VCaP (cell line): ENCODE results near the gene MS4A18.

Source experiments
- H3K27ac ChIP-seq: fragments of 450-650 bp; 2 replicates; pipeline ENCODE4 v1.5.1; 2017
- CTCF ChIP-seq: fragments of 450-650 bp; conservative IDR thresholded peaks from 2 replicates; pipeline ENCODE4 v1.5.1; 2017; ENCODE audit warnings: mild to moderate bottlenecking, moderate library complexity

MS4A18 gene

DNA sequence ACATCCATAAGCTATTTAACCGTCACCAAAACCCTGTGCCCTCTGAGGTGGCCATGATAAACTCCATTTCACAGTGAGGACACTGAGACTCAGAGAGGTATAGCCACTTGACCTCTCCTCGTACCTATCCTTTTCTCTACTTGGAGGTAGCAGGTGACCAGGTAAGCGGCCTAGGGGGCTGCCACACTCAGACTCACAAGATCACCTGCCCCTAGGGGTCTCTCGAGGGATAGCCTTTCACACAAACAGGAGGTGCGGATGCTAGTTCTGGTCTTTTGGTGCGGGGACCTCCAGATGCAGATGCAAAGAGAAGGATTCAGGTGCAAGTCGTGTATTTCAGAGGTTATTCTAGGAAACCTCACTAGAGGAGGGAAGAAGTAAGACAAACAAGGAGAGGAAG, 14.6 kb downstream of the MS4A18 start:
- TF ChIP-seq CTCF = no peak
- H3K27ac ChIP-seq = no peak overlapping the region

GRCh38 chr11:60740573-60740972, 16.1 kb downstream of the MS4A18 start:
- H3K27ac ChIP-seq = no peak overlapping the region
- TF ChIP-seq CTCF = no peak

DNA sequence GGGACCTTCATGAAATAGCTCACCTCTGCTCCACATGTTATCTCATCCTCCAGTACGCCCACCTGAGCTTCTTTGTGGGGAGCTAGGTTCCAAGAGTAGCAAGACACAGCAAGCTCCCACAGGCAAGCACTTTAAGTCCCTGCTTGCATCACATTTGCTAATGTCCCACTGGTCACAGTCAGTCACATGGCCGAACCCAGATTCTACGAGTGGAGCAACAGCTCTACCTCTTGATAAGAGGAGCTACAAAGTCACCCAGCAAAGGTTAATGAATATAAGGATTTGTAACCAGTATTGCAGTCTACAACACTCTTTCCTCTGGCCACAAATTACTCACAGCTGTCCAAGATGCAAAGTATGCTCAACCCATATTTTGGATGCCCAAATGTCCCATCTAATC, 16.9 kb downstream of the MS4A18 start:
- H3K27ac ChIP-seq = no peak overlapping the region
- no peak for TF ChIP-seq CTCF

- TF ChIP-seq CTCF = no peak
- no peak overlapping the region for H3K27ac ChIP-seq
Measured at GRCh38 chr11:60743058-60743457, 18.5 kb downstream of the MS4A18 start.

GRCh38 chr11:60744114-60744513, 19.6 kb downstream of the MS4A18 start:
- H3K27ac ChIP-seq = no peak overlapping the region
- no peak for TF ChIP-seq CTCF

- TF ChIP-seq CTCF = no peak
- no peak overlapping the region for H3K27ac ChIP-seq
Measured at GRCh38 chr11:60747359-60747873, 22.9 kb downstream of the MS4A18 start.

DNA sequence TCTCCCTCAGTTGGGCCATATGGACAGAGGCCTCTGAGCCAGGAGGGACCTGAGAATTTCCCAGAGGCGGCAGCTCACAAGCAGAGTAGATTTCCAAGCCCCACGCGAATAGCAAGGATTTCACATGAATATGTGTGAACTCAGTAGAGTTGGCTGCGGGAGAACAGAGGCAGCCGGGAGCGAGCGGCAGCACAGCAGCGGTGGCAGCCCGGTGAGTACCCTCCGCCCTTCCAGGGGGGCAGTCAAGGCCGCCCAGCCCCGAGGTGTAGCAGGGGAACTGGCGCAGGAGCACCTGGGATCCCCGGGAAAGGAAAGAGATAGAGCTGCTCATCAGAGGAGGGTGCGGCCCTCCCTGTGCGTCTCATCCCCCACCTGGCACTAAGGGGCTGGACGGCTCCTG, 23.7 kb downstream of the MS4A18 start:
- no peak overlapping the region for H3K27ac ChIP-seq
- TF ChIP-seq CTCF = no peak

- H3K27ac ChIP-seq = no peak overlapping the region
- no peak for TF ChIP-seq CTCF
Measured at GRCh38 chr11:60748821-60749220, 24.3 kb downstream of the MS4A18 start.
